HL-60 (cell line): ENCODE data around the gene TAOK3.

ENCODE experiments used
- CTCF ChIP-seq: IDR thresholded peaks from one replicate; pipeline ENCODE4 v1.5.1; 2011; ENCODE audit warnings: low read length, control low read depth, inconsistent platforms; ENCODE audit not compliant: insufficient read depth
- POLR2AphosphoS5 ChIP-seq: IDR thresholded peaks from 2 replicates; pipeline ENCODE4 v1.6.1; 2012; ENCODE audit warnings: low read depth
- SPI1 ChIP-seq: IDR thresholded peaks from 2 replicates; pipeline ENCODE4 v1.6.1; 2012; ENCODE audit warnings: low read depth, mild to moderate bottlenecking, borderline replicate concordance

- TF ChIP-seq CTCF (peak; percentile 95), POLR2AphosphoS5 (no peak; the same call in 1 of the 2 replicates), SPI1 (no peak)
These were observed 3.6 kb upstream of the TAOK3 start, which contains the start of gene SUDS3 for GRCh38 chr12:118376089-118377020.
